Measurements from ENCODE around the gene FHOD1. TPM values are rescaled to one million over a fixed set of nuclear protein-coding genes. Genes with fewer than 3 reads are reported as not detected.

FHOD1 gene
- polyA plus RNA-seq, 2 of the 4 experiments (the other 2 are of a cell fraction): 16.1 to 33.6 TPM

DNA sequence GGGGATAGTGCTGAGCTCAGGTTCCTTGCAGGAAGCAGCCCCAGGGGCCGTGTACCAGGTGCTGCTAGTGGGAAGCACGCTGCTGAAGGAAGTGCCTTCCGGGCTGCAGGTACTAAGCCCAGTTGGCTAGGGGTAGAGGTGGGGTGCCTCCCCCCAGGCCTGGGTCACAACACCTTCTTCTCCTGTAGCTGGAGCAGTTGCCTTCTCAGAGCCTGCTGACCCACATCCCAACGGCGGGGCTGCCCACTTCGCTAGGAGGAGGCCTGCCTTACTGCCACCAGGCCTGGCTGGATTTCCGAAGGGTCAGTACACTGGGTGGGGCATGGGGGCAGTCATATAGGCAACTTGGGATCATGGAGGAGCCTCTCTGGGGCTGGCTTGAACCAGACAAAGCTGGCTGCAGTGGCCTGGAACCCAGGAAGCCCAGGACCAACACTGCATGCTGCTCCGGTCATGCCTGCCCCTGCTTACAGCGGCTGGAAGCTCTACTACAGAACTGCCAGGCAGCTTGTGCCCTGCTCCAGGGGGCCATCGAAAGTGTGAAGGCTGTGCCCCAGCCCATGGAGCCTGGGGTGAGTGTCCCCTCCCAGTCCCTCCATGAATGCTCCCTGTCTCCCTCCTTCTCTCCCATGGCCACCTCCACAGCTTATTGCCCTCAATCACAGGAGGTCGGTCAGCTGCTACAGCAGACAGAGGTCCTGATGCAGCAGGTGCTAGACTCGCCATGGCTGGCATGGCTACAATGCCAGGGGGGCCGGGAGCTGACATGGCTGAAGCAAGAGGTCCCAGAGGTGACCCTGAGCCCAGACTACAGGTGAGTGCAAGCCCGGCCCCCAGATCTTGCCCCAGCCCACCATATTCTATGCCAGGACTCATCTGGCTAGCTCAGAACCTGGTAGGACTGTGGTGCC lies 34.5 kb upstream of the FHOD1 start:
- no peak for ATAC-seq
- FAIRE-seq: no peak
- H3K27ac ChIP-seq: no peak overlapping the region
- no peak overlapping the region for H3K4me3 ChIP-seq
- no peak overlapping the region for H3K4me2 ChIP-seq
- CTCF ChIA-PET: interaction anchor here (0.7 to 3.3 kb wide), 14 partner anchors 12 to 321 kb away, joined by 3 to 11 read pairs (median 6); partner anchors contain the start of genes CES3, KCTD19 and LRRC36
- no peaks in the 10 kb centered on the region for H3K9me3 ChIP-seq
- H3K4me1 ChIP-seq: peaks cover 29% of the 10 kb centered on the region
- POLR2A ChIA-PET: interaction anchor here (0.7 kb wide), 1 partner anchor 111 kb away, joined by 3 read pairs; the partner anchor contains the start of gene NOL3
- DNase-seq (ENCODE audit: low read depth in 1 of 2, low spot score in 1 of 2): no peak
- WGBS (ENCODE audit: missing lambda C conversion rate): 83% methylated on average over 9 of the region's 14 CpGs
- TF ChIP-seq NPAS2 (CRISPR knock-in tag; IDR thresholded peaks at IDR 0.05; ENCODE audit: borderline replicate concordance): no peak
- no peak for TF ChIP-seq KDM1A (IDR thresholded peaks at IDR 0.05; ENCODE audit: low read depth)
- no peak for TF ChIP-seq NFE2L2 (conservative IDR thresholded peaks at IDR 0.05; ENCODE audit: low read length)
- TF ChIP-seq SMC3 (IDR thresholded peaks at IDR 0.05): no peak
- no peak for TF ChIP-seq GATA3 (IDR thresholded peaks at IDR 0.05; ENCODE audit: borderline replicate concordance)
- no peak for TF ChIP-seq RFX5 (IDR thresholded peaks at IDR 0.05)
- no peak for TF ChIP-seq FOSB (CRISPR knock-in tag; IDR thresholded peaks at IDR 0.05)
- TF ChIP-seq EP300 (IDR thresholded peaks at IDR 0.05): no peak
- TF ChIP-seq, protein P1, sequence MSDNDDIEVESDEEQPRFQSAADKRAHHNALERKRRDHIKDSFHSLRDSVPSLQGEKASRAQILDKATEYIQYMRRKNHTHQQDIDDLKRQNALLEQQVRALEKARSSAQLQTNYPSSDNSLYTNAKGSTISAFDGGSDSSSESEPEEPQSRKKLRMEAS (IDR thresholded peaks at IDR 0.05): no peak
- TF ChIP-seq POLR2A (IDR thresholded peaks at IDR 0.05; ENCODE audit: low read length): no peak
- TF ChIP-seq, protein P2, sequence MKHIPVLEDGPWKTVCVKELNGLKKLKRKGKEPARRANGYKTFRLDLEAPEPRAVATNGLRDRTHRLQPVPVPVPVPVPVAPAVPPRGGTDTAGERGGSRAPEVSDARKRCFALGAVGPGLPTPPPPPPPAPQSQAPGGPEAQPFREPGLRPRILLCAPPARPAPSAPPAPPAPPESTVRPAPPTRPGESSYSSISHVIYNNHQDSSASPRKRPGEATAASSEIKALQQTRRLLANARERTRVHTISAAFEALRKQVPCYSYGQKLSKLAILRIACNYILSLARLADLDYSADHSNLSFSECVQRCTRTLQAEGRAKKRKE (CRISPR knock-in tag; IDR thresholded peaks at IDR 0.05; ENCODE audit: low read depth): no peak
- no peak for TF ChIP-seq FOXS1 (CRISPR knock-in tag; IDR thresholded peaks at IDR 0.05)
- TF ChIP-seq ZSCAN20 (CRISPR knock-in tag; IDR thresholded peaks at IDR 0.05): no peak
- no peak for TF ChIP-seq ZC3H11A (IDR thresholded peaks at IDR 0.05)
- no peak for TF ChIP-seq JUNB (IDR thresholded peaks at IDR 0.05)
- no peak for TF ChIP-seq SREBF2 (IDR thresholded peaks at IDR 0.05)
- TF ChIP-seq NR3C1 (IDR thresholded peaks at IDR 0.05): no peak
- TF ChIP-seq EHMT2 (IDR thresholded peaks at IDR 0.05; ENCODE audit: low read depth): no peak
- TF ChIP-seq, protein P3, sequence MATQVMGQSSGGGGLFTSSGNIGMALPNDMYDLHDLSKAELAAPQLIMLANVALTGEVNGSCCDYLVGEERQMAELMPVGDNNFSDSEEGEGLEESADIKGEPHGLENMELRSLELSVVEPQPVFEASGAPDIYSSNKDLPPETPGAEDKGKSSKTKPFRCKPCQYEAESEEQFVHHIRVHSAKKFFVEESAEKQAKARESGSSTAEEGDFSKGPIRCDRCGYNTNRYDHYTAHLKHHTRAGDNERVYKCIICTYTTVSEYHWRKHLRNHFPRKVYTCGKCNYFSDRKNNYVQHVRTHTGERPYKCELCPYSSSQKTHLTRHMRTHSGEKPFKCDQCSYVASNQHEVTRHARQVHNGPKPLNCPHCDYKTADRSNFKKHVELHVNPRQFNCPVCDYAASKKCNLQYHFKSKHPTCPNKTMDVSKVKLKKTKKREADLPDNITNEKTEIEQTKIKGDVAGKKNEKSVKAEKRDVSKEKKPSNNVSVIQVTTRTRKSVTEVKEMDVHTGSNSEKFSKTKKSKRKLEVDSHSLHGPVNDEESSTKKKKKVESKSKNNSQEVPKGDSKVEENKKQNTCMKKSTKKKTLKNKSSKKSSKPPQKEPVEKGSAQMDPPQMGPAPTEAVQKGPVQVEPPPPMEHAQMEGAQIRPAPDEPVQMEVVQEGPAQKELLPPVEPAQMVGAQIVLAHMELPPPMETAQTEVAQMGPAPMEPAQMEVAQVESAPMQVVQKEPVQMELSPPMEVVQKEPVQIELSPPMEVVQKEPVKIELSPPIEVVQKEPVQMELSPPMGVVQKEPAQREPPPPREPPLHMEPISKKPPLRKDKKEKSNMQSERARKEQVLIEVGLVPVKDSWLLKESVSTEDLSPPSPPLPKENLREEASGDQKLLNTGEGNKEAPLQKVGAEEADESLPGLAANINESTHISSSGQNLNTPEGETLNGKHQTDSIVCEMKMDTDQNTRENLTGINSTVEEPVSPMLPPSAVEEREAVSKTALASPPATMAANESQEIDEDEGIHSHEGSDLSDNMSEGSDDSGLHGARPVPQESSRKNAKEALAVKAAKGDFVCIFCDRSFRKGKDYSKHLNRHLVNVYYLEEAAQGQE (IDR thresholded peaks at IDR 0.05): no peak

DNA sequence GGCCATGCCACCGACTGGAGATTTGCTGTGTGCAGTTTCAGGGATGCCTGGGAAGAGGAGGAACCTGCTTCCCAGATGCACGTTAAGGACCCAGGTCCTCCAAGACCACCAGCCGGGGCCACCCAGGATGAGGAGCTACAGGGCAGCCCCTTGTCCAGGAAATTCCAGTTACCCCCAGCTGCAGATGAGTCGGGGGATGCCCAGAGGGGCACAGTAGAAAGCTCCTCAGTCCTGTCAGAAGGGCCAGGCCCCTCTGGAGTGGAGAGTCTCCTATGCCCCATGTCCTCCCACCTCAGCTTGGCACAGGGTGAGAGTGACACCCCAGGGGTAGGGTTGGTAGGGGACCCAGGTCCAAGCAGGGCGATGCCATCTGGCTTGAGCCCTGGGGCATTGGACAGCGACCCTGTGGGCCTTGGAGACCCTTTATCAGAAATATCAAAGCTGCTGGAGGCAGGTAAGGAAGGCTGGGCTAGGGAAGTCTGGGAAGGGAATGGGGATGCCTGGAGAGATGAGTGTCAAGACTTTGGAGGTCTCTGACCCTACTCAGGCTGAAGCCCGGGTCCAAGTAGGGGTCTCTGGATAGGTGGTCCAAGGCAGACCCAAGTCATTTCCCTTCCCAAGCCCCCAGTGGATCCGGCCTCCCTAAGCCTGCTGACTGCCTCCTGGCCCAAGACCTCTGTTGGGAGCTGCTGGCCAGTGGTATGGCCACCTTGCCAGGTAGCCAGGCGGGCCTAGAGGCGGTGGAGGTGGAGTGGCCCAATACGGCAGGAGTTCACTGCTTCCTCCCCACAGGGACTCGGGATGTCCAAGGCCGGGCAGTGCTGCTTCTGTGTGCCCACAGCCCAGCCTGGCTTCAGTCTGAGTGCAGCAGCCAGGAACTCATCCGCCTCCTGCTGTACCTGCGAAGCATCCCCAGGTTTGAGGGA lies 33.1 kb upstream of the FHOD1 start:
- Histone ChIP-seq H3K9me3 (no peaks in the 10 kb centered on the region), H3K4me1 (peaks cover 35% of the 10 kb centered on the region), H3K27ac (peak overlapping the region; percentile 96 to 98; a peak in 5 of 6 replicates), H3K4me3 (peak overlapping the region; percentile 80), H3K4me2 (peak overlapping the region; percentile 100)
- POLR2A ChIA-PET: interaction anchor here (1.2 kb wide), 1 partner anchor 12 kb away, joined by 5 read pairs; no protein-coding TSS in a partner anchor
- DNase-seq (ENCODE audit: low read depth in 1 of 2, low spot score in 1 of 2) (no peak), ATAC-seq (no peak), FAIRE-seq (no peak)
- 95% methylated on average over 10 of the region's 15 CpGs for WGBS (ENCODE audit: missing lambda C conversion rate)
- CTCF ChIA-PET: interaction anchor here (0.6 to 3.3 kb wide), 14 partner anchors 10 to 381 kb away, joined by 3 to 11 read pairs (median 4); no protein-coding TSS in a partner anchor
- TF ChIP-seq, protein P4, sequence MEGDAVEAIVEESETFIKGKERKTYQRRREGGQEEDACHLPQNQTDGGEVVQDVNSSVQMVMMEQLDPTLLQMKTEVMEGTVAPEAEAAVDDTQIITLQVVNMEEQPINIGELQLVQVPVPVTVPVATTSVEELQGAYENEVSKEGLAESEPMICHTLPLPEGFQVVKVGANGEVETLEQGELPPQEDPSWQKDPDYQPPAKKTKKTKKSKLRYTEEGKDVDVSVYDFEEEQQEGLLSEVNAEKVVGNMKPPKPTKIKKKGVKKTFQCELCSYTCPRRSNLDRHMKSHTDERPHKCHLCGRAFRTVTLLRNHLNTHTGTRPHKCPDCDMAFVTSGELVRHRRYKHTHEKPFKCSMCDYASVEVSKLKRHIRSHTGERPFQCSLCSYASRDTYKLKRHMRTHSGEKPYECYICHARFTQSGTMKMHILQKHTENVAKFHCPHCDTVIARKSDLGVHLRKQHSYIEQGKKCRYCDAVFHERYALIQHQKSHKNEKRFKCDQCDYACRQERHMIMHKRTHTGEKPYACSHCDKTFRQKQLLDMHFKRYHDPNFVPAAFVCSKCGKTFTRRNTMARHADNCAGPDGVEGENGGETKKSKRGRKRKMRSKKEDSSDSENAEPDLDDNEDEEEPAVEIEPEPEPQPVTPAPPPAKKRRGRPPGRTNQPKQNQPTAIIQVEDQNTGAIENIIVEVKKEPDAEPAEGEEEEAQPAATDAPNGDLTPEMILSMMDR (IDR thresholded peaks at IDR 0.05): no peak
- no peak for TF ChIP-seq BHLHE40 (IDR thresholded peaks at IDR 0.05; ENCODE audit: low read depth, low read length)
- no peak for TF ChIP-seq HOXB5 (CRISPR knock-in tag; IDR thresholded peaks at IDR 0.05)
- TF ChIP-seq CHD2 (IDR thresholded peaks at IDR 0.05; ENCODE audit: low read length, partially characterized antibody): no peak
- no peak for TF ChIP-seq HOXA7 (CRISPR knock-in tag; IDR thresholded peaks at IDR 0.05)
- TF ChIP-seq EP300 (IDR thresholded peaks at IDR 0.05): no peak
- no peak for TF ChIP-seq RAD21 (conservative IDR thresholded peaks at IDR 0.05 in 1 of 2, IDR thresholded peaks at IDR 0.05 in 1 of 2)
- no peak for TF ChIP-seq RFX5 (IDR thresholded peaks at IDR 0.05)
- no peak for TF ChIP-seq HOXB13 (CRISPR knock-in tag; IDR thresholded peaks at IDR 0.05; ENCODE audit: low read depth)
- TF ChIP-seq, protein P5, sequence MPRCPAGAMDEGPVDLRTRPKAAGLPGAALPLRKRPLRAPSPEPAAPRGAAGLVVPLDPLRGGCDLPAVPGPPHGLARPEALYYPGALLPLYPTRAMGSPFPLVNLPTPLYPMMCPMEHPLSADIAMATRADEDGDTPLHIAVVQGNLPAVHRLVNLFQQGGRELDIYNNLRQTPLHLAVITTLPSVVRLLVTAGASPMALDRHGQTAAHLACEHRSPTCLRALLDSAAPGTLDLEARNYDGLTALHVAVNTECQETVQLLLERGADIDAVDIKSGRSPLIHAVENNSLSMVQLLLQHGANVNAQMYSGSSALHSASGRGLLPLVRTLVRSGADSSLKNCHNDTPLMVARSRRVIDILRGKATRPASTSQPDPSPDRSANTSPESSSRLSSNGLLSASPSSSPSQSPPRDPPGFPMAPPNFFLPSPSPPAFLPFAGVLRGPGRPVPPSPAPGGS (IDR thresholded peaks at IDR 0.05): no peak
